GM12892 (cell line): Measurements from ENCODE around the gene GLCCI1.
A peak's percentile ranks its signal among the peaks of the same experiment; 100 is the strongest.

Experiments
- DNase-seq: peaks from one replicate; pipeline ENCODE4 v3.0.0; 2011; ENCODE audit not compliant: insufficient read length
- FAIRE-seq: peaks from 2 replicates; lab custom pipeline; 2011; peaks lifted over from hg19 to GRCh38; lab: Jason Lieb, UNC
- POLR2A ChIP-seq: IDR thresholded peaks from 2 replicates; pipeline ENCODE4 v1.6.1; 2011; ENCODE audit warnings: low read depth, low read length, control low read depth
- POLR2AphosphoS5 ChIP-seq: IDR thresholded peaks from 2 replicates; pipeline ENCODE4 v1.6.1; 2011; ENCODE audit warnings: low read depth, low read length, control low read depth
- TAF1 ChIP-seq: IDR thresholded peaks from 2 replicates; pipeline ENCODE4 v1.6.1; 2011; ENCODE audit warnings: low read depth, mild to moderate bottlenecking, control low read depth, low read length, borderline replicate concordance

Gene GLCCI1

GRCh38 chr7:8119262-8119661, 150.7 kb downstream of the GLCCI1 start:
- no peak for DNase-seq
- FAIRE-seq: no peak
- TF ChIP-seq POLR2A: no peak
- no peak for TF ChIP-seq TAF1
- TF ChIP-seq POLR2AphosphoS5: no peak

GRCh38 chr7:8120390-8121058, 151.9 kb downstream of the GLCCI1 start:
- FAIRE-seq (no peak), DNase-seq (no peak)
- TF ChIP-seq POLR2AphosphoS5: no peak
- no peak for TF ChIP-seq POLR2A
- TF ChIP-seq TAF1: no peak

- FAIRE-seq: no peak
- TF ChIP-seq POLR2AphosphoS5 (no peak), TAF1 (no peak)
- DNase-seq: no peak
Measured at GRCh38 chr7:8121243-8121642, 152.6 kb downstream of the GLCCI1 start.

- peak; percentile 43 for DNase-seq
- no peak for TF ChIP-seq TAF1
- peak; percentile 73 for TF ChIP-seq POLR2AphosphoS5
- TF ChIP-seq POLR2A: peak; percentile 67
- FAIRE-seq: peak; percentile 97
Measured at GRCh38 chr7:8125680-8126444, 157.3 kb downstream of the GLCCI1 start.

- TF ChIP-seq POLR2AphosphoS5 (no peak), POLR2A (no peak), TAF1 (no peak)
- FAIRE-seq (no peak), DNase-seq (no peak)
Measured at GRCh38 chr7:8126601-8127167, 158.1 kb downstream of the GLCCI1 start.

- TF ChIP-seq POLR2AphosphoS5: peak; percentile 44; the same call in 1 of the 2 replicates
- TF ChIP-seq POLR2A: peak; percentile 51
- TF ChIP-seq TAF1: no peak
- FAIRE-seq: peak; percentile 88
- DNase-seq: no peak
Measured at GRCh38 chr7:8128449-8129317, 160.1 kb downstream of the GLCCI1 start.

- DNase-seq: no peak
- TF ChIP-seq POLR2A (no peak), POLR2AphosphoS5 (no peak), TAF1 (no peak)
- no peak for FAIRE-seq
Measured at GRCh38 chr7:8129318-8129659, 160.7 kb downstream of the GLCCI1 start.

- FAIRE-seq (peak; percentile 44), DNase-seq (no peak)
- TF ChIP-seq TAF1 (no peak), POLR2A (no peak), POLR2AphosphoS5 (no peak)
Measured at GRCh38 chr7:8130663-8131062, 162.1 kb downstream of the GLCCI1 start.

- TF ChIP-seq POLR2AphosphoS5 (peak; percentile 56; the same call in 1 of the 2 replicates), TAF1 (no peak), POLR2A (peak; percentile 15; the same call in 1 of the 2 replicates)
- DNase-seq: no peak
- peak; percentile 92 for FAIRE-seq
Measured at GRCh38 chr7:8131694-8132605, 163.4 kb downstream of the GLCCI1 start.
